Measurements from ENCODE around the gene SNX17.
"Not testable (repeated sequence)": the region's sequence is repeated elsewhere in the genome, so short reads cannot be mapped to it uniquely, and the experiment has no call there.

SNX17 gene

DNA sequence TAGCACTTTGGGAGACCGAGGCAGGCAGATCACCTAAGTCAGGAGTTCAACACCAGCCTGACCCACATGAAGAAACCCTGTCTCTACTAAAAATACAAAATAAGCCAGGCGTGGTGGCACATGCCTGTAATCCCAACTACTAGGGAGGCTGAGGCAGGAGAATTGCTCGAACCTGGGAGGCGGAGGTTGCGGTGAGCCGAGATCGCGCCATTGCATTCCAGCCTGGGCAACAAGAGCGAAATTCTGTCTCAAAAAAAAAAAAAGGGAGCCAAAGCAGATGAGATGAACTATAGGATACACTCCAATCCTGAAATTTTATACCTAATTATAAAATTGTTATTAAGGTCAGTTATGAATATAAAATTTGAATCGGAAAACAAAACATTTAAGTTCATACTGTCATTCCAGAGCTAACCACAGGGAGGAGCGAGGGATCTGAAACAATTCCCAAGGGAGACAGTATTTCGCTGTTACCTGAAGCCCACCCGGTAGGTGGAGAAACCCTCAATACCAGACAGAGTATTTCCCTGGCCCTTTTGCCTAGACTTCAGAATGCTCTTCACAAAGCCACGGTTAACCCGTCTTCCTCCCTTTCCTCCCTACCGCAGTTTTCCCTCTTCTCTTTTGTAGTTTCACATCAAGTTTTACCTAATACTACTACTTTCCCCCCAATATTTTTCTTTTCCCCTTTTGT is 37.5 kb downstream of the SNX17 start:
- DNase-seq = peak; percentile 54

DNA sequence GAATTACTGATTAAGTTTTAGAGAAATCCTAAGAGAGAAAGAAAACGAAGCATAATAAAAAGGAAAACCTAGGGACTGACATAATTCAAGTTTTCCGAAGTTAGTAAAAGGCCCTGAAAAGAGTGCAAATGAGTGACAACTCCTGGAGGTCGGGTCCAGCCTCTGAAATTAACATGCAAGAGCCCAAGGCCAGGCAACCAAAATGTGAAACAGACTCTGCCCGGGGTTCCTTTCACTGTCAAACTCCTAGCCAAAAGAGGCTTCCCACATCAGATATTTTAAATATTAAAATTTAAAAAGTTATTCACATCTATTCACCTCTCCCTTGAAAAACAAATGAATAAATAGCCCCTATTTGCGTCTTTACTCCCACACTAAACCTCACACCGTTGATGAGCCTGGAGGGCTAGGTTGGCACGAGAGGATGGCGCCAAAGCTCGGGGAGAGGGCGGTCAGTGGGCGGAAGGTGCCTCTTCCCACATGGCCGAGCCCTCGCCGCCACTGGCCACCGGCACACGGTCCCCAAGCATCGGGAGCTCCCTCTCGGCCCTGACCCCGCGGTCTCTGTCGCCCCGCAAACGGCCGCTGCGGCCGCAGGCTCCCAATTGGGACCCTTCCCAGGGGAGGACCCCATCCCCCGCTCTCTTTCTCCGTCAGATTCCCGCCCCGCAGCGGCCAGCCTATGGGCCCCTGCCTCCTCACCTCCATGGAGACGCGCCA is 38.3 kb downstream of the SNX17 start:
- DNase-seq = peak; percentile 66

DNA sequence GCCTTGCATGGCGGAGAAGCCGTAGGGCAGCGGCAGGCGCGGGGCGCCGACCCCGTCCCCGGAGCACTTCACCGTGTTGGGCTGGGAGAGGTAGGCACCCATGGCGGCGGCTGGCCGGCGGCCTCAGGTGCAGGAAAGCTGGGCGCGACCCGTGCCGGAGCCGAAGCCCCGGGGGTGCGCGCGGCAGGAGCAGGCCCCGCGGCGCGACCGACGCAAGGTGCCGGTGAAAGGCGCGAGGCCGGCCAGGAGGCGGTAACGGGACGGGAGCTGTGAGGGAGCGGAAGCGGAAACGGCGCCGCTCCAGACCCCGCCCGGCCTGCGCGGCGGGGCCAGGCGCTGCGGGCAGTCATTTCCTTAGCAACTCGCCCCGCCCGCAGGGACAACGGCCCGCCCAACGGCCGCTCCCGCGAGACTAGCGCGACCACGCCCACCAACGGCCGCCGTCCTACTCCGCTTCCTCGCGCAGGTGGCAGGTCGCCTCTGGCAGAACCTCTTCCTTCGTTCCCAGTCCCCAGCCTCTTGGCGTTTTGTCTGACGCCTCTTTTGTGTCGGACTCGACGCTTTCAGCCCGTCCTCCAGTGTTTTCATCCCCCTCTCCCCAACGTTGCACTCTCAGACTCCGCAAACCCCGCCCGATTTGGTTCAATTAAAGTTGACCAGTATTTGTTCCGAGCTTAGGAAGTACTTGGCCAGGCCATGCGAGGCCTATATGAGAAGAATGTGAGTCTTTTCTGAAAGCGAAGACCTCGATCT is 39.1 kb downstream of the SNX17 start, which contains the start of gene PPM1G:
Gene PPM1G (minus strand): TSS at position 271 of the 753 bp plus-strand sequence. CDS start 169 bp downstream, at position 102.
- DNase-seq = peak; percentile 98

DNA sequence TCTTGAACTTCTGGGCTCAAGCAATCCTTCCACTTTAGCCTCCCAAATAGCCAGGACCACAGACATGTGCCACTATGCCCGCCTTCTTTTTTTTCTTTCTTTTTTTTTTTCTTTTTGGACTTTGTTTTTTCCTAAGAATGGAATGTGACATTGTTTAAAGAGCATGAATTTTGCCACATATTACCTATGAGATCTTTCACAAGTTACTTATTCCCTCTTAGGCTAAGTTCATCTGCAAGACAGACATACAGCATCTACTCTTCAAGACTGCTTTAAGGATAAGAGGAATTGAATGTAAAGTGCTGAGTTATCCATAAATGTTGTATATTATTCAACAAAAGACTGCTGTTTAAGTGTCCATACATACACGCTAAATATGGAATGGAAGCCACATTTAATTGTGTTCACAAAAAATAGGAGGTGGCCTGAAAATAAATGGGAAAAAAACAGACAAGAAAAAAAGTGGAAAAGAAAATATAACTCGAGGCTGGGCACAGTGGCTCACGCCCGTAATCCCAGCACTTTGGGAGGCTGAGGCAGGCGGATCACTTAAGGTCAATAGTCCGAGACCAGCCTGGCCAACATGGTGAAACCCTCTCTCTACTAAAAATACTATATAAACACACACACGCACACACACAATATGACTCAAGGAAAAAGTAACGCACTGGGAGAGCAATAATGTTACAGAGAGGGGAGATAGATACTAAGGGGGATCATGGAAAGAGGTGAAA is 42.2 kb downstream of the SNX17 start:
- no peak for DNase-seq

DNA sequence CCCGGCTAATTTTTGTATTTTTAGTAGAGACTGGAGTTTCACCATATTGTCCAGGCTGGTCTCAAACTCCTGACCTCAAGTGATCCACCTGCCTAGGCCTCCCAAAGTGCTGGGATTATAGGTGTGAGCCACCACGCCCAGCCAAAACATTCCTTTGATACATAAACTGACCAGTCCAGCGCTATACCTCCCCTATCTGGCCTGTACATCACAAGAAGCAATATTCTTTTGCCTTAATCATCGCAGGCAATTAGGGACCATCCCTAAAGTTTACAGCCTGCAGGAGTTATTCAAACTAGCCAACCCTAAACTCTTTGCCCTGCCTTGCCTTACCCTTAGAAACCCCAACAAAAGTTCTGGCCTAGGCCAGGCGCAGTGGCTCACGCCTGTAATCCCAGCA is 45.7 kb downstream of the SNX17 start:
- DNase-seq = no peak

DNA sequence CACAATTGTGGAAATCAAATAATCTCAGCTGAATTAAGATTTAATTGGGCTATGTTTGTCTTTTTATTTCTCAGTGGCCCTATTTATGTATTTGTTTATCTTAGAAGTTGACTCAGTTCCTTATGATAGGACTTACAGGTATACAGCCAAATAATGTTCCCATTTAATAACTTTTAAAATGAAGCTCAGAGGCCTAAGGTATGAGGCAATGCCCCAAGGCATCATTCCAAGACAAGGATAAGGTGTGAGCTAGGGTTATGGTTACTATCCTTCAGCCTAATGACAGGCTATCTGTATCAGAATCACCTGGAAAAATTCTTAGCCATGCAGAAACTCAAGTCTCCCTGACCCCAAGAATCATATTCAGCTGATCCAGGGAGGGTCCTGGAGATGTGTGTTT is 50.6 kb downstream of the SNX17 start:
- no peak for DNase-seq

DNA sequence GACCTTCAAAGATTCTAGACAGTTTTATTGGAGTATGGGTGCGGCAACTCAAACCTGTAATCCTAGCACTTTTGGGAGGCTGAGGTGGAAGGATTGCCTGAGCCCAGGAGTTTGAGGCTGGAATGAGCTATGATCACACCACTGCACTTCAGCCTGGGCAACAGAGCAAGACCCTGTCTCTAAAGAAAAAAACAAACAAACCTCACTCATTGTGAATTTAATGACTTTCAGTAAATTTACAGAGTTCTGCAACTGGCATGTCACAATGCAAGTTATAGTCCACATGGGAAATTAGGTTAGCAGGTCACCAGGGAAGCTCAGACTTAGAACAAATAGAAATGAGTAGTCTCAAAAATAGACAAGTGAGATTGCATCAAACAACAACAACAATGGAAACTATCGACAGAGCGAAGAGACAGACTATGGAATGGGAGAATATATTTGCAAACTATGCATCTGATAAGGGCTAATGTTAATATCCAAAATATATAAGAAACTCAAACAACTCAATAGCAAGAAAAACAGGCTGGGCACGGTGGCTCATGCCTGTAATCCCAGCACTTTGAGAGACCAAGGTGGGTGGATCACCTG is 51.3 kb downstream of the SNX17 start:
- no peak for DNase-seq

DNA sequence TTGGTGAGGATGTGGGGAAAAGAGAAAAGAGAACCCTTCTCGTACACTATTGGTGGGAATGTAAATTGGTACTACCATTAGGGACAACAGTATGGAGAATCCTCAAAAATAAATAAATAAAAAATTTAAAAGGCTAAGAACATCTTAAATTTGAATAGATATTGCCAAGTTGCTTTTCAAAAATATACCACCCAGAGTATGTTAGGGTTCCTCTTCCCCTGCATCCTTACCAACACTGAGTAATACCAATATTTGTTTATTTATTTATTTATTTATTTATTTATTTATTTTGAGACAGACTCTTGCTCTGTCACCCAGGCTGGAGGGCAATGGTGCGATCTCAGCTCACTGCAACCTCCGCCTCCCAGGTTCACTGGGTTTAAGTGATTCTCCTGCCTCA is 52.5 kb downstream of the SNX17 start:
- no peak for DNase-seq

DNA sequence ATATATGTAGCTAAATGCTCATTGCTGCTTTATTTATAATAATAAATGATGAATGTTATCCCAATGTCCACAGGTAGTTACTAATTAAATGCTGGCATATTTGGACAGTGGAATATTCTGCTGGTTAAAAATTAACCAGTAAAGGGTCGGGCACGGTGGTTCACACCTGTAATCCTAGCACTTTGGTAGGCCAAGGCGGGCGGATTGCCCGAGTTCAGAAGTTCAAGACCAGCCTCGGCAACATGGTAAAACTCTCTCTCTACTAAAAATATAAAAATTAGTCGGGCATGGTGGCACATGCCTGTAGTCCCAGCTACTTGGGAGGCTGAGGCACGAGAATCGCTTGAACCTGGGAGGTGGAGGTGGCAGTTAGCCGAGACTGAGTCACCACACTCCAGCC is 54.6 kb downstream of the SNX17 start:
- not testable (repeated sequence) for DNase-seq

Measured in hematopoietic multipotent progenitor cell treated with erythropoietin and hydrocortisone succinate and interleukin-3 and kit ligand, for 6 days (in vitro differentiated cells).